ENCODE results near the gene IGSF3.
"Not testable (repeated sequence)": the region's sequence is repeated elsewhere in the genome, so short reads cannot be mapped to it uniquely, and the experiment has no call there.

DNA sequence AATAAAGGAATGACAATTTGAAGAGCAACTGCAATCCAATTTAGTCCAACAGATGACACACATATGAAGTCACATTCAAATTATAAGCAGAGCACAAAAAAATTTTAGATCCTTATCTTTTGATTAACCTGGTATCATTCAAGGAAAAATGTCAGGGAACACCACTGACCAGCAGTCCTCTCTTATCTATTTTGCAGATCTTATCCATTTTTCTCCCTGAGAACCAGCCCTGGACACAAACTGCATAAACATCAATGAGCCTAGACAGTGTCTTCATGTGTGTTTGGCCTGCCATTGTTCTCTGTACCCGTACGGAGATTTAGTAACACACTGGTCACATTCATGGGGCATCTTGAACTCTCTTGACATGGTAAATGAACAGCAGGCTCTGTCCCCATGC, 14.9 kb downstream of the IGSF3 start:
- TF ChIP-seq, protein P1, sequence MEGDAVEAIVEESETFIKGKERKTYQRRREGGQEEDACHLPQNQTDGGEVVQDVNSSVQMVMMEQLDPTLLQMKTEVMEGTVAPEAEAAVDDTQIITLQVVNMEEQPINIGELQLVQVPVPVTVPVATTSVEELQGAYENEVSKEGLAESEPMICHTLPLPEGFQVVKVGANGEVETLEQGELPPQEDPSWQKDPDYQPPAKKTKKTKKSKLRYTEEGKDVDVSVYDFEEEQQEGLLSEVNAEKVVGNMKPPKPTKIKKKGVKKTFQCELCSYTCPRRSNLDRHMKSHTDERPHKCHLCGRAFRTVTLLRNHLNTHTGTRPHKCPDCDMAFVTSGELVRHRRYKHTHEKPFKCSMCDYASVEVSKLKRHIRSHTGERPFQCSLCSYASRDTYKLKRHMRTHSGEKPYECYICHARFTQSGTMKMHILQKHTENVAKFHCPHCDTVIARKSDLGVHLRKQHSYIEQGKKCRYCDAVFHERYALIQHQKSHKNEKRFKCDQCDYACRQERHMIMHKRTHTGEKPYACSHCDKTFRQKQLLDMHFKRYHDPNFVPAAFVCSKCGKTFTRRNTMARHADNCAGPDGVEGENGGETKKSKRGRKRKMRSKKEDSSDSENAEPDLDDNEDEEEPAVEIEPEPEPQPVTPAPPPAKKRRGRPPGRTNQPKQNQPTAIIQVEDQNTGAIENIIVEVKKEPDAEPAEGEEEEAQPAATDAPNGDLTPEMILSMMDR (conservative IDR thresholded peaks at IDR 0.05 in 1 of 2, IDR thresholded peaks at IDR 0.05 in 1 of 2; ENCODE audit: low read depth in 1 of 2, low read length in 2 of 2): not testable (repeated sequence)
- not testable (repeated sequence) for TF ChIP-seq EZH2 (IDR thresholded peaks at IDR 0.05; ENCODE audit: low read length, missing control alignments)
